GM18870 (cell line): ENCODE data around the gene NKD1.

ENCODE experiments used
- ATAC-seq: cut with Tn5 transposase; IDR thresholded peaks from one replicate; pipeline ENCODE4 v1.9.1; 2021; ENCODE audit warnings: moderate library complexity; ENCODE audit not compliant: unreplicated experiment

The NKD1 gene

GRCh38 chr16:50626868-50627267 is 78.7 kb downstream of the NKD1 start:
- ATAC-seq: no peak

DNA sequence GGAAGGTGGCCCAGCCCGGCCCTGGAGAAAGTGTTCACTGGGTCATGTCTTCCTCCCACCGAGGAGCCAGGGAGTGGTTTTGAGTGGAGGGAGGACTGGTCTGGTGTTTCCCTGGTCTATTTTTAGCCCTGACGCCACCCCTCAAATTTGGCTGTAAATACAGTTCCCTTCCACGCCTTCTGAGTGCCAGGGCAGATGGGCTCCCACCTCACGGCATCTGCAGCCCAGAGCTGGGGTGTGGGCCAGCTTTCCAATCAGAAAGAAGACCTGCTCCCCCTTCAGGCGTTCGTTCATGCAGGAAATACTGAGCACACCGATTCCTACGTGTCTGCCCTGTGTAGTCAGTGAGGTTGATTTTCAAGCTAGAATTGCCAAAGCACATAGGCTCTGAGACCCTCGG is 79.2 kb downstream of the NKD1 start:
- no peak for ATAC-seq

DNA sequence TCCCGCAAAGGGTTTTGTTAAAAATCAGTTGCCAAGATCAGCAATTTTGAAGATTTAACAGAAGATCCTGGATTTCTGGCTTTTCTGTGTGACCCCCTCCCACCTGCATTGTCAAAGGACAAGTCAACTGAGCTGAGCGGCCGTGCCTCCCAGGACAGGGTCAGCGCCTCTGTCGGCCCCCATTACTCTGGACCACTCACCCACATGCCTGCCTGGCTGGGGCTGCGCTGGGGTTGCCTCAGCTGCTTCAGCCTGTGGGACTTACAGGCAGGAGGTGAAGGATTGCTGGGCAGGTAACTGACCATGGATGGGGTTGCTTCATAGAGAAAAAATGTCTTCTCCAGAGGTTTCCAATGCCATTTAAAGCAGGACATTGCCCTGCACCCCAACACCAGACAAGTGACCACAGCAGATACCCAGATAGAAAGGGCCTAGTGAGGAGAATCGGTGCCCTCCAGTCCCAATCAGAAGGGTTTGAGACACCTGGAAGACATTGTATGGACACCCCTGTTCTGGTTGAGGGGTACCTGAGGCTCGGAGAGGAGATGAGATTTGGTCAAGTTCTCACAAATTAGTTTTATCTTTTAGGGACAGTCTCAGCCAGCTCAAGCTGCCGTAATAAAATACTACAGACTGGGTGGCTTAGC is 80.1 kb downstream of the NKD1 start:
- ATAC-seq: no peak

- no peak for ATAC-seq
Observed at GRCh38 chr16:50629334-50629733, 81.1 kb downstream of the NKD1 start.

DNA sequence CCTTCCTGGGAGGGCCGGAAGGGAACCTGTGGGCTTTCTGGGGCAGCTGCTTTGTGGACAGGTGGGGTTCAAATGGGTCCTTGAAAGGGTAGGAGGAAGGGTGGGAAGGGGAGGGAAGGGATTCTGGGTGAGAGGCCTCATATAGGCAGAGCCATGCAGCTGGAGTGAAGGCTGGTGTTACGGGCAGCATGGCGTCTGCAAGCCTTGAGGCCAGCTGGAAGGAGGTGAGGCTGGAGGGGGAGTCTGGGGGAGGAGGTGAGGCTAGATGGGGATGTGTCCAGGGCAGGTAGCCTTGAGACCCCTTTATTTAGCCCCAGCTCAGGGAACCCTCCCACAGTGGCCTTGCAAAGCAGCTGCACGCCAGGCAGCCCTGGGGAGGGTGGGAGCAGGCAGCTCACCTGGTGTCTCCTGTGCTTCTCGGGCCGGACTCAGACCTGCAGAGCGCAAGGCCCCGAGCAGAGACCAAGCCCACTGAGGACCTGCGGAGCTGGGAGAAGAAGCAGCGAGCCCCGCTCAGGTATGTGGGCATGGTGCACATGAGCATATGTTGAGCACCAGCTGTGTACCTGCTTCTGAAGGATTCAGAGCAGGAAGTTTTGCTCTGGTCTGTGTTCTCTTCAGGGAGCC is 82.3 kb downstream of the NKD1 start:
- ATAC-seq: no peak

DNA sequence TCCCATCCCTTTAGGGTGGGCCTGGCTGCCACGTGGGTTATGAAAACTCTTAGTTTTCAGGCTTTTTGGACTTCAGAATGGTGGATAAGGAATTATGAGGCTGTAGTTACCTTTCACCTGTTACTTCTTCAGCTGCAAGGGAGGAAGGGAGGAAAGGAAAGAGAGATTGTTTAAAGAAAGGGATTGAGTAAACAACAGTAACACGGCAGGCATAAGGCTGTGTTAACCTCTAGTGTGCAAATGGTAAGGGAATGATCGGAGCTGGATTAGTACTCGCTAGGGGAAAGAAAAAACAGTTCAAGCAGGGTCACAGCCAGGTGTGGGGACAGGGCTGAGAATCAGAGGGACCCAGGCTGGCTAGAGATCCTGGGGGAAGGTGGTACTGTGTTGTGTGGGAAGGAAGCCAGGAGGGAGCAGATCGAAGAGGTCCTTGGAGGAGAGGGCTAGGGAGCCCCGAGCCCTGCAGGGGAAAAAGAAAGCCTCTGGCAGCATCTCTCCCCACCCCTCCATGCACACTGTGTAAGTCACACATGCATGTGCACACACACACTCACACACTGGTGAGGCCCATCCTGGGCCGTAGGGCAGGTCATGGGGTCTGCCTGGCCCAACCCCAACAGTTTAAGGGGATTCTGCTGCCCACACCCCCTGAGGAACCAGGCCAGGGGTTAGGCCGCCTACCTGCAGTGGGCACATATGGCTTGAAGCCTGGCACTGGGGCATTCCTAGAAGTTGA is 83.2 kb downstream of the NKD1 start:
- ATAC-seq: no peak

- ATAC-seq: no peak
Observed at GRCh38 chr16:50631985-50632576, 83.9 kb downstream of the NKD1 start.

GRCh38 chr16:50632927-50633800 is 85.0 kb downstream of the NKD1 start:
- no peak for ATAC-seq

DNA sequence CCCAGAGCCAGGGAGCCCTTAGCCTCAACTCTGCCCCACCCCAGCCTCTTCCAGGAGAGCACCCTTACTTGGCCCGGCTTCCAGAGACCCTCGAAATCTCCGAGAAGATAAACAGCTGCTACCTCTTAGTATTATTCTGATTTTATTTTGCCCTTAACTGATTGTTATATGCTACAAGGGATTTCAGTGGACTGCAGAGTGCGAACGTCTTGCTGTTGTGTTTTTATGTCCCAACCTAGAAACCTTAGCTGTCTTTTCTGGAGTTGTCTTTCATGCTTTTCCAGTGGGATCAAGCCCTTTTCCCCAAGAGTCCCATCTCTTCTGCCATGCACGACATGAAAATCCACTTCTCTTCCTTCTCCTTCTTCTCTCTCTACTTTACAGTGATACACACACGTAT is 85.9 kb downstream of the NKD1 start:
- ATAC-seq: no peak

DNA sequence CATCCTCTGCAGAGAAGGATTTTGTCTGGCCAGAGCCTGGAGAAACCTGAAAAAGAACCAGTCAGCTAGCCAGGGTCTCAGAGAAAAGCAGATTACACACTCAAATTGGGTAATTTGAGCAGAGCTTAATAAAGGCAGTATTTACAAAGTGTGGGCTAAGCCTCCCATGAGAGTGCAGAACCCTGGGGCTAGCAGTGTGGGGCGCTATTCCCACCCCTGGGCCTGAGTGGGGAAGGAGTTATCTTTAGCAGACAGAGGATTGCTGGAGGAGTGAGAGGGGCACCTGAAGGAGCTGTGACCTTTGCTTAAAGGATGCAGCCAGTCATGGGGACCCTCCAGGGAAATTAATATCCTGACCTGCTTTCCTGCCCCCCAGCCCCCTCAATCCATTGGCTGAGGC is 86.8 kb downstream of the NKD1 start:
- no peak for ATAC-seq

GRCh38 chr16:50635505-50636392 is 87.6 kb downstream of the NKD1 start:
- ATAC-seq: no peak

- no peak for ATAC-seq
Observed at GRCh38 chr16:50636753-50637374, 88.7 kb downstream of the NKD1 start.

- no peak for ATAC-seq
Observed at GRCh38 chr16:50637716-50638602, 89.8 kb downstream of the NKD1 start.

- no peak for ATAC-seq
Observed at GRCh38 chr16:50638816-50639670, 90.8 kb downstream of the NKD1 start.

GRCh38 chr16:50640391-50640790 is 92.2 kb downstream of the NKD1 start:
- no peak for ATAC-seq

DNA sequence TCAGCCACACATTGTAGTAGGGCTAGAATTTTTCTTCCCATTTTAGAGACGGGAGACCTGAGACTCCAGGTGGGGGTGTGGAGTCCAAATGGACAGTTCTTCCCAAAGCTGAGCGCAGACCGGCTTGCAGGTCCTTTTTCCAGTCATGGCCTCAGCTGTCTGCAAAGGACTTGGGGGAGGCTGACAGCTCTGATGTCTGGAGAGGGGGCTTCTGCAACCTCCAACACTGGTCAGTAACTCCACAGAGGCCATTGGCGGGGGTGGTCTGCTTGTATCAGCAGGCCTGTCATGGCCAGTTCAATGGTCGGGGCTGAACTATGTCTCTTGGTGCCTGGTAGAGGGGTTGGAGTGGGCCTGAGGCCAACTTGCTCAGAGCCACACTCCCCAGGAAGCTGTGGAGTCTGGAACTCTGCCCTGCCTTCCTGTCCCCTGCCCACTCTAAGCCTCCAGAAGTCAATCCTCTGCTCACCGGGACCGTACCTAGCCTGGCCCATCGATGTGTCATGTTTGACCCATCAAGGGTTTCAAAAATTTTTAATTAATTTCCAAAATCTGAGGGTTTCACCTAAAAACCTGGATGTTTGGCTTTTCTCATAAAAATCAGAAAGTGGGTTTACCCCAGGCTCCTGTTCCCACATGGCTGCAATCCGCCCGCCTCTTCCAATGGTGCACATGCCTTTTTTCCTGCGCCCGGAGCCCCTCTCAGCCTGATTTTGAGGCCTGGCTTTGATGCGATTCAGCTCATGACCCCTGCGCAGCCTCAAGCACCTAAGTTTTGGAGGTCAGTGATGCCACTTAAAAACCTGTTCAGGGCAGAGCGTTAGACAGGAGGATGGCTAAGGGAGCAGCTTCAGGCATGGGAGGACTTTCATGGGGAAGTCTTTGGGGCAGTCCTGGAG is 93.0 kb downstream of the NKD1 start:
- no peak for ATAC-seq

DNA sequence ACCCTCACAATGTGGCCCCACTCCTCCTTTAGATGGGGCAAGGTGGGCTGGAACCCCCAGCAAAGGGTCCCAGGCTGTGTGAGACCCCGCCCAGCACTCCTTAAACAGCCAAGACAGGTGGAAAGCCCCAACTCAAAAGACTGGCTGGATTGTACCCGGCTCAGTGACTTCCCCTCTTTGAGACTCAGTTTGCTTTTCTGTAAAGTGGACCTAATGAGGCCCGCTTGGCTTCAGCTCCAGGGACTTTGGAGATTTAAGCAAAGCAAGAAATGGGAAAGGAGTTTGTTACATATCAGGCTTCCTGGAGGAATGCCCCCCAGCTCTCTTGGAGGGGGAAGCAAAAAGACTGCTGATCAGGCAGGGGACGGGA is 93.6 kb downstream of the NKD1 start:
- no peak for ATAC-seq
